ENCODE results near the gene ZNF738.
A peak's percentile ranks its signal among the peaks of the same experiment; 100 is the strongest.
"Not testable (repeated sequence)": the region's sequence is repeated elsewhere in the genome, so short reads cannot be mapped to it uniquely, and the experiment has no call there.

The ZNF738 gene

DNA sequence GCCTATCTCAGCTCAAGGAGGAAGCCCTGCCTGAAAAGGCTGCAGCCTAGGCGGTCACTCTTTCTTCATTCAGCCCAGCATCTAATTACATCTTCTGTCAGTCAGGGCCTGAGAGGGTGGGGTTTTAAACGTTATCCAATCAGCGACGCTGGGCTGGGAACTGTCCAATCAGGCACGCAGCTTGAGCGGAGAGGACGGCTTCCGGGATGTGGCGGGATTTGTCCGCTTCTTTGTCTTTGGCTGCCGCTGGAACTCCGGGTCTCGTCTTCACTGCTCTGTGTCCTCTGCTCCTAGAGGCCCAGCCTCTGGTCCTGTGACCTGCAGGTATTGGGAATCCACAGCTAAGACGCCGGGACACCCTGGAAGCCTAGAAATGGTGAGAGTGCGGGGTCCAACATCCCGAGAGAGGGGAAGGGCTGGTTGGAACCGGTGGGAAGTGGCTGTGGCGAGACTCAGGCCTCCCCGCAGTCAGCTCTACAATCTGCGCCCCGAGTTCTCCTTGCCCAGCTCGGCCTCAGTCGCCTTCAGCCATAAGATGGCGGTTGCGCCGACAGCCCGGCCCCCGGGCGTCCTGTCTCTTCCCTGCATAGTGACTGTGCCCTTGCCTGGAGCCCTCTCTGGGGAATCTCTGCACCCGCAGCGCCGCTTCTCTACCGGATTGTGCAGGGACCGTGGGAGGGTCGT is at the start of gene ZNF738:
TSS of gene ZNF738 (plus strand) at position 233 of the 684 bp plus-strand sequence. CDS start at position 374, 141 bp downstream.
- peak; percentile 53 to 58 for DNase-seq (ENCODE audit: low read depth in 2 of 2)

DNA sequence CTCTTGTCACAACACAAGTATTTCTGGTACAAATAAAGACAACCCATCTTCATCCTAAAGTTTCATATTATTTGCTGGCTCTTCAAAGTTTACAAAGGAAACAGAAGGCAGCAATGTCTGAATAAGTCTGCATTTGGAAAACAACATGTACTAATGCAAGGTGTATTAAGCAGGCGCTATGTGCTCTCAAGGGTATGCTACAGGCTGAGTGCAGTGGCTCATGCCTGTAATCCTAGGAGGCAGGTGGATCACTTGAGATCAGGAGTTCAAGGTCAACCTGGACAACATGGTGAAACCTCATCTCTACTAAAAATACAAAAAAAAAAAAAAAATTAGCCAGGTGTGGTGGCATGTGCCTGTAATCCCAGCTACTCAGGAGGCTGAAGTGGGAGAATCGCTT is 46.0 kb upstream of the ZNF738 start:
- DNase-seq (ENCODE audit: low read depth in 2 of 2): not testable (repeated sequence)

DNA sequence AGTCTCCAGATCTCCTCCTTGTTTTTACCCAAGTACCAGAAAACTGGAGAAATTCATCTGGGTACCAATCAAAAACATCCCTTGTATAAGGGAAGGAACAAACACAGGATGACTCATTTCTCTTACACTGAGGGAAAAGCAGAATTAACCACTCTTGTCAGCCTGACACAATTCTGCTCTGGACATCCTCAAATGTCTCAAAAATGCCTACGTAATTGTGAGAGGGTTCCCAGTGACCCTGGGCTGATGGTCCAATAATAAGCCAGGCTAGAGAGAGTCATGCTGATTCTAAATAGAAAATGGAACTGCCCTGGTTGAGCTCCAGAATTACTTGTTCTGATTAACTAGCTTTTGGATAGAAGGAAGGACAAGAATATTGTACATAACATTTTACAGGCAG is 44.1 kb upstream of the ZNF738 start:
- no peak for DNase-seq (ENCODE audit: low read depth in 2 of 2)

DNA sequence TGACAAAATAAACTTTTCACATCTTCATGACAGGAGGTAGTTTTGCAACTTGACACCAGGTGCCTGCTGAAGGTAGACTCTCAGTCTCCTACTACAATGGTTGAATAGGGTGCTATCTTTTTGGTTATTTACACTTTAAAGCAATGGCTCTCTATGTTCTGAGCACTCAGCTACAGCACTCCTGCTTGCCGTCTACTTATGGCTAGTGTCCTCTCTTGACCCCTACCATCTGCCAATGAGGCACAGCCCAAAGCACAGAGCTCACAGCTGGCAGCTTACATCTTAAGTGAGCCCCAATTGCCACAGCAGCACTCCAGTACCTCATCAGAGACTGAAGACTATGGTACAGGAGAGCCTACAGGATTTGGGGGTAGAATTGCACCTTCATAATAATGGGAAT is 41.0 kb upstream of the ZNF738 start:
- DNase-seq (ENCODE audit: low read depth in 2 of 2): no peak

DNA sequence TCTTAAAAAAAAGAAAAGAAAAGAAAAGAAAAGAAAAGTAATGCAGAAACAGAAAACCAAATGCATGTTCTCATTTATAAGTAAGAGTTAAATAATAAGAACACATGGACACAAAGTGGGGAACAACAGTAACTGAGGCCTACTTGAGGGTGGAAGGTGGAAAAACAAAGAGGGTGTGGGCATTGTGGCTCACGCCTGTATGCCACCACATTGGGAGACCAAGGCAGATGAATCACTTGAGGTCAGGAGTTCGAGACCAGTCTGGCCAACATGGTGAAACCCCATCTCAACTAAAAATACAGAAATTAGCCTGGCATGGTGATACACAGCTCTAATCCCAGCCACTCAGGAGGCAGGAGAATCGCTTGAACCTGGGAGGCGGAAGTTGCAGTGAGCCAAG is 37.7 kb upstream of the ZNF738 start:
- no peak for DNase-seq (ENCODE audit: low read depth in 2 of 2)

DNA sequence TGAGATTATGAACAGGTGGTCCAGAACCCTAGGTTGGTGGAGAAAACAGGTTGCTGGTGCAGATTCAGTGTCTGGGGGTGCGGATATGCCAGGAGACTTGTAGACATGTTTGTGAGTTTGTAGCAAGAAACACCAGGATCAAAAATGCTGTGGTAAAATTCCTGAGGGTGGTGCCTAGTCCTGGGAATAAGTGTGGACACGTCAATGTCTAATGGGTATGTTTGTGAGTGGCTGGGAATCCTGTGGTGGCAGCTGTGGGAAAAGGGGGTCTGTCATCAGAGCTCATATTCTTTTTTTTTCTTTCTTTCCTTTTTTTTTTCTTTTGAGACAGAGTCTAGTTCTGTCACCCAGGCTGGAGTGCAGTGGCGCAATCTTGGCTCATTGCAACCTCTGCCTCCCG is 36.8 kb upstream of the ZNF738 start:
- no peak for DNase-seq (ENCODE audit: low read depth in 2 of 2)

DNA sequence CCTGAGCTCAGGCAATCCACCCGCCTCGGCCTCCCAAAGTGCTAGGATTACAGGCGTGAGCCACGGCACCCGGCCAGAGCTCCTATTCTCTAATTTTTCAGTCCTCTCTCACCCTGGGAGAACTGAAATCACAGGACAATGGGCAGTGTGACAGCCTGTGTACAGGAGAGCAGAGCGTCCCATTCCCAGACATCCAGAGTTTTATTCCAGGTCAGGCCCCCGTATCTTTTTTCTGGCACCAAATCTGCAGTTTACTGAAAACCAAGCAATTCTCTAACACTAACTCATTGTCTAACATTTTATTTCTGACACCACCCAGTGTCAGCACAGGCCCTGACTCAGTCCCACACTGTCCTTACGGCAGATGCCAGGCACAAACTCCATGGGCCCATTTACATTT is 36.3 kb upstream of the ZNF738 start:
- DNase-seq (ENCODE audit: low read depth in 2 of 2): no peak

DNA sequence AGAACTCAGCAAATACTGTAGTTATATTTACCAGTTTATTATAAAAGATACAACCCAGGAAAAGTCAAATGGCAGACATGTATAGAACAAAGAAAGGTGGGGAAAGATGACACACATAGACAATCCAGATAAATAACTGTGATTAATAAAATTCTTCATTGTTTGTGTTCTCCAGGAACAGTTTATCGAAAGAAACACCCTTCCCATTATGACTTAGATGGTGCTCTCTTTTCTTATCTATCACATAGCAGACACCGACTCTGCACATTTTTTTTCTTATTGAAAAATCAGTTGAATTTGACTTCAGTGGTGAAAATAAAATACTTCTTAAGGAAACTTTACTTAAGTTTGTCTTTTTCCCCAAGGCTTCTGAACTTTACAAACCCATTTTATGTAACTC is 35.8 kb upstream of the ZNF738 start:
- DNase-seq (ENCODE audit: low read depth in 2 of 2): no peak

DNA sequence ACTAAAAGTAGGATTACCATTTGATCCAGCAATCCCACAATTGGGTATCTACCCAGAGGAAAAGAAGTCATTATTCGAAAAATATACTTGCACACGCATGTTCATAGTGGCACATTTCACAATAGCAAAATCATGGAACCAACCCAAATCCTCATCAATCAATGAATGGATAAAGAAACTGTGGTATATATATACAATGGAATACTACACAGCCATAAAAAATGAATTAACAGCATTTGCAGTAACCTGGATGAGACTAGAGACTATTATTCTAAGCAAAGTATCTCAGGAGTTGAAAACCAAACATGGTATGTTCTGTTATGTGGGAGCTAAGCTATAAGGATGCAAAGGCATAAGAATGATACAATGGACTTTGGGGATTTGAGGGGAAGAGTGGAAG is 32.6 kb upstream of the ZNF738 start:
- no peak for DNase-seq (ENCODE audit: low read depth in 2 of 2)

DNA sequence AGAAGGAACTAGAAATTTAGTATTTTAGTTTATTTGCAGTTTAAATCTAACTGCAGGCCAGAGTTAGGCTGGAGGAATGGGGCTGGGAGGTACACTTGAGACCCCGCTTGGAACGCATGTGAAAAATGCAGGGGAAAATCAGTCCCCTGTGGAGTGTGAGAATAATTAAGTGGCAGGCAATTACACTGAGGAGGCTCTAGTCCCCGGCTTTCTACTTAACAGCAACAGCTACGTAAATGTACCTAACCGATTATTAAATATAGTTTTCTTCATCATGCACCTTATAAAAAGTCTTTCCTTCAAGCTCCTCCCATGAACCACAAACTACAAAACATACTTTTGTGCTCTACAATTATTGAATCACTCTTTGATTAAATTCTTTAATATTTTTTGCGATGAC is 30.4 kb upstream of the ZNF738 start:
- no peak for DNase-seq (ENCODE audit: low read depth in 2 of 2)

DNA sequence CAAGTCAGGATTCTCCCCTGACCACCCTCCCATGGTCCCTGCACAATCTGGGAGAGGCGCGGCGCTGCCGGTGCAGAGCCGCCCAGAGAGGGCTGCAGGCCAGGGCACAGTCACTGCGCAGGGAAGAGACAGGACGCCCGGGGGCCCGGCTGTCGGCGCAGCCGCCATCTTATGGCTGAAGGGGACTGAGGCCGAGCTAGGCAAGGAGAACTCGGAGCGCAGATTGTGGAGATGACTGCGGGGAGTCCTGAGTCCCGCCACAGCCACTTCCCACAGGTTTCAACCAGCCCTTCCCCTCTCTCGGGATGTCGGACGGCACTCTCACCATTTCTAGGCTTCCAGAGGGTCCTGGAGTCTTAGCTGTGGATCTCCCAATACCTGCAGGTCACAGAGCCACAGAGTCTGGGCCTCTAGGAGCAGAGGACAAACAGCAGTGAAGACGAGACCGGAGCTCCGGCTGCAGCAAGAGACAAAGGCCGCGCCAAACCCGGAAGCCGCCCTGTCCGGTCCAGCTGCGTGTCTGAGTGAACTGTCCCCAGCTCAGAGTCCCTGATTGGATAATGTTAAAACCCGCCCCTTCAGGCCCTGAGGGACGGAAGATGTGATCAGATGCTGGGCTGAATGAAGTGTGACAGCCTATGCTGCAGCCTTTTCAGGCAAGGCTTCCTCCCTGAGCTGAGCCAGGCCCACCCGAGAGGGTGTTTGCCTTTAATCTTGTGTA is 29.8 kb upstream of the ZNF738 start, which contains the start of gene ZNF708:
TSS of gene ZNF708 (minus strand) at position 526 of the 721 bp plus-strand sequence. CDS start at position 328, 198 bp downstream.
- DNase-seq (ENCODE audit: low read depth in 2 of 2): peak; percentile 24 to 41

DNA sequence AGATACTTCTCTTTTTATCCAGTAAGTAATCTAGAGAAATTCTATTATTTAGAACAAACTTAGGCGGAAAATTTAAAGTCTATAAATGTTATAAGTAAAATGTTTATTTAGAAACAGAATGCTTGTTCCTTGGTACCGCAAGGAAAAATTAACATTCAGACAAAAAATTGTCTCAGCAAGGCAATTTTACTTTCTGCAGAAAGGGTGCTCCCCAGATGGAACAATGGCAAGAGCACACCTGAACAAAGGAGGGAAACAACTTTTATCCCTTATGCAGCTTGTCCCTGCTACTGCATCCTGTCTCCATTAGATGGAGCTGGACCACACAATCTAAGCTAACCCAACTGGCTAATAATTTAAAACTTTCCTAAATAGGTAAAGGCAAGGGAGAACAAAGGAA is 23.1 kb upstream of the ZNF738 start:
- DNase-seq (ENCODE audit: low read depth in 2 of 2): no peak

DNA sequence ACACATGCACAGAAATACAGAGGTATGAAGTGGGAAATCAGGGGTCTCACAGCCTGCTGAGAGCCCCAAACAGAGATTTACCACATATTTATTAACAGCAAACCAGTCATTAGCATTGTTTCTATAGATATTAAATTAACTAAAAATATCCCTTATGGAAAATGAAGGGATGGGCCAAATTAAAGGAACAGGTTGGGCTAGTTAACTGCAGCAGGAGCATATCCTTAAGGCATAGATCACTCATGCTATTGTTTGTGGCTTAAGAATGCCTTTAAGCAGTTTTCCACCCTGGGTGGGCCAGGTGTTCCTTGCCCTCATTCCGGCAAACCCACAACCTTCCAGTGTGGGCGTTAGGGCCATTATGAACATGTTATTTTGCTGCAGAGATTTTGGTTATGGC is 14.0 kb upstream of the ZNF738 start:
- not testable (repeated sequence) for DNase-seq (ENCODE audit: low read depth in 2 of 2)

DNA sequence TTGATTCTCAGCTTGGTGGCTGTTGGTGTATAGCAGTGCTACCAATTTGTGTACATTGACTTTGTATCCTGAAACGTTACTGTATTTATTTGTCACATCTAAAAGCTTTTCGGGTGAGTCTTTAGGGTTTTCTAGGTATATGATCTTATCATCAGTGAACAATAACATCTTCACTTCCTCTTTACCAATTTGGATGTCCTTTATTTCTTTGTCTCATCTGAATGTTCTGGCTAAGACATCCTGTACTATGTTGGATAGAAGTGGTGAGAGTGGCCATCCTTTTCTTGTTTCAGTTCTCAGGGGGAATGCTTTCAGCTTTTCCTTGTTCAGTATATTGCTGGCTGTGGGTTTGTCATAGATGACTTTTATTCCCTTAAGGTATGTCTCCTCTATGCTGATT is 6.0 kb upstream of the ZNF738 start:
- DNase-seq (ENCODE audit: low read depth in 2 of 2): no peak

DNA sequence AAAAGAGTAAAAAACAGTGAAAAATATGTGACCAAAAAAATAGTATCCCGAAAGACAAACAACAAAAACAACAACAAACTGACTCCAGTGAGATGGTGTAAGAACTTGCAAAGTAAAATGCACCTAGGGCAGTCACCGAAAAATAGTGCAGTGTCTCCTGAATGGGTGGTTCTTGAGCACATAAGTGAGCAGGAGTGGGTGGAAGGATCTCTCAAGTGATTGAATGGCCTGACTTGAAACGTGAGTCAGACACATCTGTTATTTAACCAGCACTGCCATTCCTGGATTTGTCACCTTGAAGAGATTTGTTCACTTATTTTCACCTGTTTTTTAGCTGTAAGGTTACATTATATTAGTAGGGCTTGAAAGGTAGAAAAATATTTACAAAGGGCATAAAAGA is 3.5 kb downstream of the ZNF738 start:
- DNase-seq (ENCODE audit: low read depth in 2 of 2): no peak

DNA sequence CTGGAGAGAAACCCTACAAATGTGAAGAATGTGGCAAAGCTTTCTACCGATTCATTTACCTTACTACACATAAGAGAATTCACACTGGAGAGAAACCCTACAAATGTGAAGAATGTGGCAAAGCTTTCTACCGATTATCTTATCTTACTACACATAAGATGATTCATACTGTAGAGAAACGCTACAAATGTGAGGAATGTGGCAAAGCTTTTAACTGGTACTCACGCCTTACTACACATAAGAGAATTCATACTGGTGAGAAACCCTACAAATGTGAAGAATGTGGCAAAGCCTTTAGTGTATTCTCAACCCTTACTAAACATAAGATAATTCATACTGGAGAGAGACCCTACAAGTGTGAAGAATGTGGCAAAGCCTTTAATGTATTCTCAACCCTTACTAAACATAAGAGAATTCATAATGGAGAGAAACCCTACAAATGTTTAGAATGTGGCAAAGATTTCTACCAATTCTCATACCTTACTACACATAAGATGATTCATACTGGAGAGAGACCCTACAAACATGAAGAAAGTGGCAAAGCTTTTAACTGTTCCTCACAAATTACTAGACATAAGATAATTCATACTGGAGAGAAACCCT is 25.3 kb downstream of the ZNF738 start:
- DNase-seq (ENCODE audit: low read depth in 2 of 2): no peak

DNA sequence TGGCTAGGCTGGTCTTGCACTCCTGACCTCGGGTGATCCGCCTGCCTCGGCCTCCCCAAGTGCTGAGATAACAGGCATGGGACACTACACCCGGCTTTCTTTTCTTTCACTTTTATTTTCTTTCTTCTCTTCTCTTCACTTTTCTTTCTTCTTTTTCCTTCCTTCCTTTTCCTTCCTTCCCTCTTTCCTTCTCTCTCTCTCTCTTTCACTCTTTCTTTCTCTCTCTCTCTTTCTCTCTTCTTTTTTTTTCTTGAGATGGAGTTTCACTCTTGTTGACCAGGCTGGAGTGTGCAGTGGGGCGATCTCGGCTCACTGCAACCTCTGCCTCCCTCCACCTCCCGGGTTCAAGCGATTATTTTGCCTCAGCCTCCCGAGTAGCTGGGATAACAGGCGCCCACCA is 37.3 kb downstream of the ZNF738 start:
- DNase-seq (ENCODE audit: low read depth in 2 of 2): no peak

DNA sequence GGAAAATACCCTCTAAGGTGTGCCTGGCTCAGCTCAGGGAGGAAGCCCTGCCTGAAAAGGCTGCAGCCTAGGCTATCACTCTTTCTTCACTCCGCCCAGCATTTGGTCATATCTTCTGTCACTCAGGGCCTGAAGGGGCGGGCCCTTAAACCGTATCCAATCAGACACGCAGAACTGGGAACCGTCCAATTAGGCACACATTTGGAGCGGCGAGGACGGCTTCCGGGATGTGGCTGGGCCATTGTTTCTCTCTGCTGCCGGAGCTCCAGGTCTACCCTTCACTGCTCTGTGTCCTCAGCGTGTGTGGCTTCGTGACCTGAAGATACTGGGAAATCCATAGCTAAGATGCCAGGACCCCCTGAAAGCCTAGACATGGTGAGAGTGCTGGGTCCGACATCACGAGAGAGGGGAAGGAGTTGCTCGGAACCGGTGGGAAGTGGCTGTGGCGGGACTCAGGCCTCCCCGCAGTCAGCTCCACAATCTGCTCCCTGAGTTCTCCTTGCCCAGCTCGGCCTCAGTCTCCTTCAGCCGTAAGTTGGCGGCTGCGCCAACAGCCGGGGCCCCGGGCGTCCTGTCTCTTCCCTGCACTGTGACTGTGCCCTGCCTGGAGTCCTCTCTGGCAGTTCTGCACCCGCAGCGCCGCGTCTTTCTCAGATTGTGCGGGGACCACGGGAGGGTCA is 38.2 kb downstream of the ZNF738 start, which contains the start of gene ZNF493:
TSS of gene ZNF493 (plus strand) at position 241 of the 680 bp plus-strand sequence. CDS start at position 346, 105 bp downstream.
- DNase-seq (ENCODE audit: low read depth in 2 of 2): peak; percentile 71 to 73

DNA sequence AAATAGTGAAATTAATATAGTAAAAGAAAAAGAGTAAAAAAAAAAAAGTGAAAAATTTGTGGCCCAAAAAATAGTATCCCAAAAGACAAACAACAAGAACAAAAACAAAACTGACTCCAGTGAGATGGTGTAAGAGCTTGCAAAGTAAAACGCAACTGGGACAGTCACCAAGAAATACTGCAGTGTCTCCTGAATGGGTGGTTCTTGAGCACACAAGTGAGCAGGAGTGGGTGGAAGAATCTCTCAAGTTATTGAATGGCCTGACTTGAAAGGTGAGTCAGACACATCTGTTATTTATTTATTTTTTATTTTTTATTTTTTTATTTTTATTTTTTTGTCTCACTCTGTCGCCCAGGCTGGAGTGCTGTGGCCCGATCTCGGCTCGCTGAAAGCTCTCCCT is 40.1 kb downstream of the ZNF738 start:
- no peak for DNase-seq (ENCODE audit: low read depth in 2 of 2)

DNA sequence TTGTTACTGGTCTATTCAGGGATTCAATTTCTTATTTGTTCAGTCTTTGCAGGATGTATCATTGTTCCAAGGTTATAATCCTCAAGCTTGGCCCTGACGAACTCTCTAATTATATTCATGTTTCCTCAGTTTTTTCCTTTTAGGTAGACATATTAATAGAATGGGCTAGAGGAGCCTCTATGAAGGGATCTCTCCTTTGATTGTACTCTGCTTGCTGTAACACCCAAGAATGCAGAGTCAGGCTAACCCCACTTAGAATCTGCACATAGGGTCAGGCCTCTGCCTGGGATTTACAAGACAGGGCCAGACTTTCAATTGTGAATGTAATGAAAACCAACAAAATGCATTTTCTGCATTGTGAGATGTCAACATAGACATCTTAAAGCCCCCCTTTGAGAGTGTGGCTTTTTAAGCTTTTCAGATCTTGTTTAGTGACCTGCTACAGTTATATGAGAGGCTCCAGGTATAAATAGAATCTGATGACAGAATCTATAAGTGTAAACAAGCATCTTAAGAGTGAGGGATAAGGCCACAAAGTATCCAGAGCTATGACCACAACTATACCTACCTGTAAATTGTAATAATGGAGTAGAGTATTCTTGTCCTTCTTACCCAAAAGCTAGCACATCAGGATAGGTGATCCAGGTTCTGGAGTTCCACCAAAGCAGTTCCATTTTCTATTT is 43.6 kb downstream of the ZNF738 start:
- no peak for DNase-seq (ENCODE audit: low read depth in 2 of 2)

DNA sequence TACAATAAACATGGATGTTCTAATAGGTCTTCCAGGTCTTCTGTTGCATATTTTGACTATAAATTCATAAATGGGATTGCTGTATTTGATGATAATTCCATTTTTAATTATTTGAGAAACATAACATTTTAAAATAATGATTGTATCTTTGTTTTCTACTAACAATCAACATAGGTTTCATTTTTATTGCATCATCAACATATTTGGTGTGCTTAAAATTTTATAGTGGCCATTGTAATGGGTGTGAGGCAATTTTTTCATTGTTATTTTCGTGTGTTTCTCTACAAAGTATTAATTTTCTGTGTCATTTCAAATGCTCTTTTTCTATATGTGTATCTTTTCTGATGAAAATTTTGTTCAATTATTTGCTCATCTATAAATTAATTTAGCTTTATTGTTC is 51.4 kb downstream of the ZNF738 start:
- no peak for DNase-seq (ENCODE audit: low read depth in 2 of 2)

DNA sequence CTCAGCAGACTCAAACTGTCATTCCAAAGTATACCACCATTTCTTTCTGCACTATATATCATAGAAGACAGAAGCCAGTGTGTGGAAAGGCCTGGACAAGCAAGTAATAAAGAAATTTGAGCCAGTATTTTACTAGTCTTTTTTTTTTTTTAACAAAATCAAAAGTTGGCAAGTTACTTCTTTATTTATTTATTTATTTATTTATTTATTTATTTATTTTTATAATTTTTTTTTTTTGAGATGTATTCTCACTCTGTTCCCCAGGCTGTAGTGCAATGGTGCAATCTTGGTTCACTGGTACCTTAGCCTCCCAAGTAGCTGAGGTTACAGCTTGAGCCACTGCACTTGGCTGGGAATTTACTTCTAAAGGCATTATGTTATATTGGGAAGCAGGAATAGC is 63.4 kb downstream of the ZNF738 start:
- no peak for DNase-seq (ENCODE audit: low read depth in 2 of 2)

Data from stimulated activated CD4-positive, alpha-beta T cell treated with anti-CD3 and anti-CD28 coated beads, Interleukin-1b, Interleukin-23, amount 100 ng/mL, for 1 hour (primary cell).